CD4-positive, alpha-beta T cell treated with Interleukin-2 at 100 ng/mL for 4 hours (primary cell): ENCODE measurements around the gene TAS2R41.

Experiments used
- DNase-seq: peaks from one replicate; pipeline ENCODE4 v3.0.0-alpha.2; 2020; ENCODE audit warnings: low spot score

TAS2R41 gene

DNA sequence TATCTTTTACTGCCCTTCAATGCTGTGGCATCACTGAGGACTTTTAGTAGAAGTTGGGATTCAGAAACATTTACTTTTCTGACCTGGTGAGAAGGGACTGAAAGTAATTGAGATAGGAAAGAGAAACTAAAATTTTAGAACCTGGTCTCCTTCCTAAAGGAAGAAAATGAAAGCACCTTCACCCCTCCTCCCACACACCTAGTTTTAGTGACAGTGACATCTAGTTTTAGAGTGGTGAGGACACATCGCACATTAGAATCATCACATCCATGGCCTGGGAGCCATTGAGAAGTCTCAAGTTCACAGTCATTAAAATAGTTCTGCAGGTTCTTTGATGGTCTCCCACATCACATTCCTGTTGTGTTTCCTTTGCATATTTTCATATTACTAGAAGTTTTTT is 16.1 kb downstream of the TAS2R41 start:
- no peak for DNase-seq

DNA sequence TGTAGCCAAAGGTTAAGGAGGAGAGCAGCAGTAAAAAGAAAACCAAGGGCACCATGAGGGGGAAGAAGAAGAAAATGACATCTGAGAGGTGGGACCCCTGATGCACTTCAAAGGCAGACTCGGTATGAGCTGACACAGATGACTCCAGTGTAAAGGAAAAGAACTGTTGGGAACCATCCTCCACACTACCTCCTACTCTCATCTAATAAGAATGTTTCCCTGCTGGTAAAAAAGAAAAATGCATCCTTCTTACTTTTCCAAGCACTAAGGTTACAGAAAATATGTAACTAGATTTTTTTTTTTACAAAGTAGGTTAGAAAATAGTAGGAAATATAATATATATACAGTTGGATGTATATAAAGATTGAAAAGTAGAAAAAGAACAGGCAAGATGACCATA is 16.9 kb downstream of the TAS2R41 start:
- no peak for DNase-seq

DNA sequence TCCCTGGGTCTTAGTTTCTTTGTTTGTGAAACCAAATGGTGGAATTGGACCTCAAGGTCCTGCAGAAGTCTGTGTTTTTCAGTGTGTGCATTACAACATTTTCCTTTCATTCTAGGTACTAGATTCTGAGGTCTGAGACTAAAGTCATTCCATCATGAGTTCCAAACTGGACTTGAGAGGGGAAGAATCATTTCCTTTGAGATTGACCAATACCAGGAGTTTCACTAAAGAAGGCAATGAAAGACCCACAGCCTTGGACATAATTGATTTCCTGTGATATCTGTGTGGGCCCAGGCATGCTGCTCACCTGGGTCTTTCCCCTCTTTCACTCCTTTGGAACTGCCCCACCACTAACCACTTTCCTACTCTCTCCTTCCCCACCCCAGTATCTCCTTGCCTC is 18.2 kb downstream of the TAS2R41 start:
- no peak for DNase-seq

DNA sequence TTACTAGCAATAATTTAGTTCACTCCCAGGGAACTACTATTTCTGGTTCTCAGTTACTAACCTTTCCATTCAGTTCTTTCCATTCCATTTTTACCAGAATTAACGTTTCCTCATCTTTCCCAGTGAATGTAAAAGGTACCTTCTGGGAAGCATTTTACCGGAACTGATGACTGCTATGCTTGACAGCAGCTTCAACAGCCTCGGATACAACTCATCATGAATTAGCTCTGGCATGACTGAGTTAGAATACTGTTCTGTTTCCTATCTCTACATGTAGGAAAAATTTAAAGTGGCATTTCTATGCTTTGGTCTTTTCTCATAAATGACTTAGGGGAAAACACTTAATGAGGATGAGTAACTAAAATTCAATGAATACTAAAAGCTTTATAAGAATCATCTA is 18.6 kb downstream of the TAS2R41 start:
- DNase-seq = no peak

DNA sequence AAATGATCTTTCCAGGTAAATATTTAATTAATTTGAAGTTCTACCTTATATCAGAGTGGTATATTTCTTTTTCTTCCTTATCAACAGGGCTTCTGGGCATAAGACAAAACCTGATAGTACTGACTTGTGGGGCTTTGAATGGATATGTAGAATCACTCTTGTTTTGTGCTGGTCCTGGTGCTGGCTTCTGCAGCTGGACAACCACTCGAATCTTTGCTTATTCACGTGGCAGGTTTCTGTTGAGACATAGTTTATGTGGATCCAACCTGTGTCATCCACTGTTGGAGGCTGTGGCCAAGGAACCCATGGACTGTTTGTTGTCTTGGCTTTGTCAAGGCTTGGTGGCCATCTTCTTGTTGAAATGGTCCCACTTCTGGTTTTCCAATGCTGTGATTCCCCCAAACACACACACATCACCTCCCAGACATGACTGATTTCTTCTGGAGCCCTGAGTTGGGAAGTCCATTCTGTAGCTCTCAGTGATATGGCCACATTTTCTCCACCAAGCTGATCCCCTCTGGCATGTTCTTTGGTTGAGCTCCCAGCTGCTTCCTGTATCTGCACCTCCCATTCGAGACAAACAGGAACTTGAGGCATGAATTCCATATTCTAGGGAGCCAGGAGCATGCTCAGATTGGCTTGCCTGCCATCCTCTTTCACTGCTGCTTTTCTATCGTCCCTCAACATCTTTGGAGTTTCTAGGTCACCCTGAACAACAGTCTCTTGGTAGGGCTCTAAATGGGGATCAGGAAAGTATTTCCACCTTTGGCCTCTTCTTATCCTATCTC is 19.5 kb downstream of the TAS2R41 start:
- no peak for DNase-seq

DNA sequence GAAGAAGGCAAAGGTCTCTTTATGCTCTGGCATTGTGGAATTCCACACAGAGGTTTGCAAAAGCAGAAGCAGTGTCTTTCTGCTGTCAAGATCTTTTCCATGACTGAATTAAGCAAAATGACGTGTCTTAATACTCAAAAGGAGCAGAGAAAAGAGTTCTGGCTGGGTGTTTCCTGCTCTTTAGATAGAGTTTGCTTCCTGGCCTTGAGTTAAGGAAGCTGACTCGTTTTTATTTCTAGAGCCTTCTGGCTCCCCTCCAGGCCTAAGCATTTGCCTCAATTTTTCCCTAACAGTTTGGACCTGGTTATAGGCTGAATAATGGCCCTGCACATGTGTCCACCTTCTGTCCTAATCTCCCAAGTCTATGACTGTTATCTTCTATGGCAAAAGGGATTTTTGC is 21.6 kb downstream of the TAS2R41 start:
- no peak for DNase-seq

DNA sequence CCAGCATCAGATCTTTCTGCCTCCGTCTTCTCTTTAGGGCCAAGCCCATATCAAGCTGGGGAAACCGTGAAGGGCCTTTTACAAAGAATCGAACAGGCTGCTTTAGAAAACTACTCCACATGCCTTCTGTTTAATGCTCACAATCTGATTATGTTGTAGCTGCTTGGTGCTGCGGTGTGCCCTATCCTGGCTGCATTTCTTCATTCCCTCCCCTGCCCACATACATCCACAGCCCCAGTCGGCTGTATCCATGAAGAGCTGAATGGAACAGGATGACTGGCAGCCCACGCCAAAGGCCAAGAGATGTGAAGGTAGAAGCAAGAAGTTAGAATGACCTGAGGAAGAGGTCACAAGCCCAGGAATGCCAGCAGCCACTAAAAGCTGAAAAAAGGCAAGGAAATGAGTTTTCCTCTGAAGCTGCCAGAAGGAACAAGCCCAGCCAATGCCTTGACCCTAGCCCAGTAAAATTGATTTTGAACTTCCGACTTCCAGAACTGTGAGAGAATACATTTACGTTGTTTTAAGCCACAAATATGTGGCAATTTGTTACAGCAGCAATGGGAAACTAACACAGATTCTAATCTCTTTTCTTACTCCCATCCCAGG is 22.2 kb downstream of the TAS2R41 start:
- DNase-seq = no peak

DNA sequence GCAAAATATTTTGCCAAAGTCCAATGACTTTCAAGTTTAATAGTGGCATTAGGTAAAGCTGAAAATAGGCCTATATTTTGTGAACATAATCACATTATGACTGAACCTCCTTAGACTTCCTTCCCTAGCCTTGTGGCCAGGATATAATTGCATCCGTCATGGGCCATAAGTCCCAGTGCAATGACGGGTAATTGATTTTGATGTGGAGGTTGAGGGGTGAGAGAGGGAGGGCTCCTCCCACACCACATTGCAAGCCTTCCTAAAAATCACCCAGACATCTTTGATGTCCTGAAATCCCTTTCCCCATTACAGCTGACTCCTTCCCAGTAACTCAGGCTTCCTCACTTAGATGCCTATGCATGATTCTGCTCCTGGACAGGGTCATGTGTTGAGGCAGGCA is 25.6 kb downstream of the TAS2R41 start:
- DNase-seq = no peak

DNA sequence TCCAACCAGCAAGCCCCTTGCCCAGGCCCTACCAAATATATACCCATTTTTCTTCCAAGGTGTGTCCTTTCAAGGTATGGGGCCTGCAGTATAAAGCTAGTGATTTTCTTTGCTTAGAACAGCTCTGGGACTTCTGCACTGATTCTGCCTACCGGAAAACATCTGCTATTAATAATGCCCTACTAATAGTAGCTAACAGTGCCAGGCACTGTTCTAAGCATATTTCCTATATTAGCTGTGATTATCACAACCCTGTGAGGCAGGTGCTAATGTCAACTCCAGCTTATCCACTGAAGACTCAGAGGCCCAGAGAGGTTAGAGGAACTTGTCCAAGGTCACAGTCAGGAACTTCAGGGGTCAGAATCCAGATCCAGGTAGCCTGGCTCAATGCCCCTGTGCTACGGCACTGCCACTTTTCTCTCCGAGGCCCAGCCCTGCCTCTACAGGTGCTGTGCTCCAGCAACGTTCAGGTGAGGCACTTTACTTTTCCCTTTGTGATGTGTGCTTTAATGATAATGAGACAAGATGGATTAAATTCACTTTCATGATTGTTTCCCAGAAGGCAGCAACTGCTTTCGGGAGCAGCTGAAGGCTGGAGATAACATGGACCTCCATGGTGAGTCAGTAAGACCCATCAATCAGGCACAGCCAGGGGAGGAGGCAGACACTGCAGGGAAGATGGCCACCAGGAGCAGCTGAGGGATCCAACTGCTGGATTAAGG is 26.7 kb downstream of the TAS2R41 start:
- DNase-seq = no peak

DNA sequence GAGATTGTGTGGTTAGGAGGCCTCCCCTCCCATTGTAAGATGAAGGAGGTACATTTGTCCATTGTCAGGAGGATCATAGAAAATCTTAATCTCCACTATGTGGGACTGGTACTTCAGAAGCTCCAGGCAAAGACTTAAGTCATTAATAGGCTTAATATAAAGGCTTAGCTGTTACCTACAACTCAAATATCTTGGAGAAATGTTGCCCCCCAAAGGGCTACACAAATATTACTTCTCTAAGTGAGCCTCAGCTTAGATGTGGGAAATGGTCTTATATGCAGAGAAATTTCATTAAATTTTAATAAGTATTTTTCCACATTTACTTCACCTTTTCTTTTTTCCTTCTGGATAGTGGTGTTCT is 27.2 kb downstream of the TAS2R41 start:
- DNase-seq = no peak

DNA sequence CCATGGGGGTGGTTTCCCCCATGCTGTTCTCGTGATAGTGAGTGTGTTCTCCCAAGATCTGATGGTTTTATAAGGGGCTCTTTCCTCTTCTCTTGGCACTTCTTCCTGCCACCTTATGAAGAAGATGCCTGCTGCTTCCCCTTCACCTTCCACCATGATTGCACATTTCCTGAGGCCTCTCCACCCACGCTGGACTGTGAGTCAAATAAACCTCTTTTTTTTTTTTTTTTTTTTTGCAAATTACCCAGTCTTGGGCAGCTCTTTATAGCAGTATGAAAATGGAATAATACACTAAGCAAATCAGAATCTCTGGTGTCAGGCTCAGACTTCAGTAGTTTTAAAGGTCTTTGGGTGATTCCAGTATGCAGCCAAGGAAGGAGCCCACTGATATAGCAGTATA is 28.2 kb downstream of the TAS2R41 start:
- DNase-seq = no peak

DNA sequence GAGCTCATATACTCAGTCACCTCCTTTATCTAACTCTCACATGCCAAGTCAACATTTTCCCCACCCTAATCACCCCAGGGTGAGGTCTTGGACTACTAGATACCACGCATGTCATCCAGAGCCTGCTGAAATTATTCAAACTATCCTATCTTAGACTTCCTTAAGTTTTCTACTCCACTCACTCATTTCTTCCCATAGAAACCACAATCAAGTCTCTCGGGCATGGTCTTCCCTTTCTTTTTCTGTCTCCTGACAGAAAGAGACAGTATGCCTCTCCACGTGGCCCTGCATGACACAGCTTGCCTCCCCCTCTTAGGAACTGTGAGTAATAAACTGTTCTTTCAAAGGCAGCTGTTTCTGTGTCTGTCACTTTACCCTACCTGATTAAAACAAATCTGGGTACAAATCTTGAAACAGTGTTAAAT is 29.4 kb downstream of the TAS2R41 start:
- no peak for DNase-seq

DNA sequence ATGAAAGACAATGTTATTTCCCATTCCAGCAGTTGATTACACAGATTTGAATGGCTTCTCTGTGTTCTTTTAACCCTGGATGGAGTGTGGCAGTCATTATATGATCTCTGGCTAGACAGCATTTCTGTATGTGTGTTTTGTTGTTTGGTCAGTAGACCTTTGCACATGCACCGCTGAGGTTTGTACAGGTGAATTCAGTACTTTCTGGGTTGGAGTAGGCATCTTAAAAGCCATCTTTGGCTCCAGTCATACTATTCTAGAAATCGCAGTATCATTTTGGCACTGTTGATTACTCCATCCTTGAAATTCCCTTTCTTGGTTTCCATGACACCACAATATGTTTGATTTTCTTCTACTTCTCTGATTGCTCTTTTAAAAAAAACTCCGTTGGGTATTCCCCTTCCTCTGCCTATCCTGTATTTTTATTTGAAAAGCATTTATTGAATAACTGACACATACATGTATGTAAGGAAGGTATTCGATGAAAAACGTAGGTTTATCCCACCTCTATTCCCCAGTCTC is 29.9 kb downstream of the TAS2R41 start:
- DNase-seq = no peak

DNA sequence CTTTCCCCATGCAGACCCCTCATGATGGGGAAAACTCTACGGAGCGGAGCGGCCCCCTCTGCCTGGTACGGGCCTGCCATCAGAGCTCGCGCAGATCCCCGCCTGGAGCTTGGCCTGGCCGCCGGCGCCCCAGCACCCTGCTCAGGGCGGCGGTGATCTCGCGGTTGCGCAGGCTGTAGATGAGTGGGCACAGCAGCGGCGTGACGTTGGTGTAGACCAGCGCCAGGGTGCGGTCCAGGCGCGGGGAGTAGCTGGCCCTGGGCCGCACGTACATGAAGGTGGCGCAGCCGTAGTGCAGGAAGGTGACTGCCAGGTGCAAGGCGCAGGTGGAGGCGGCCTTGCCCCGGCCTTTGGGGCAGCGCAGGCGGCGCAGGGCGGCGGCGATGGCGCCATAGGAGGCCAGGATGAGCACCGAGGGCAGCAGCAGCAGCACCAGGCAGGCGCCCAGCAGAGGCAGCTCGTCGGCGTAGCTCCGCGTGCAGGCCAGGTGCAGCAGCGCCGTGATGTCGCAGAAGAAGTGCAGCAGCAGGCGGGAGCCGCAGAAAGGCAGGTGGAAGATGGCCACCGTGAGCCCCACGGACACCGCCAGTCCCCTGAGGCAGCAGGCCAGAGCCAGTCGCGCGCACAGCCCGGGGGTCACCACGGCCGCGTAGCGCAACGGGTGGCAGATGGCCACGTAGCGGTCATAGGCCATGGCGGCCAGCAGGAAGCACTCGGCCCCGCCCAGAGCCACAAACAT is 33.4 kb downstream of the TAS2R41 start:
- no peak for DNase-seq

DNA sequence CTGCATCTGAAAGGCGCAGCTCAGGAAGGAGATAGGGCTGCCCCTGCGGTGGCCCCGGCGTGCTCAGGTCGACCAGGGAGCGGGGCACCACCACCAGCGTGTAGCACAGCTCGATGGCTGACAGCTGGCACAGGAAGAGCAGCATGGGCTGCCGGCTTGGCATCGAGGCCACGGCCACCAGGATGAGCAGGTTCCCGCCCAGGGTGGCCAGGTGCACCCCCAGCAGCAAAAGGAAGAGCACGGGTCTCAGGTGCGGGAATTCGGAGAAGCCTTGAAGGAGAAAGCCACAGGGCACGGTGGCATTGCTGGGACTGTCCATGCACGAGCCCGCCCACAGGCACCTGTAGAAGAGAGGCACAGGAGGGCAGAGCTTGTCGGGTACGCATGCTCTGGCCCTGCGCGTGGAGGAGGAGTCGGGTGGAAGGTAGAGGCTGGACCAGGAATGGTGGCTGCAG is 33.9 kb downstream of the TAS2R41 start:
- DNase-seq = no peak

DNA sequence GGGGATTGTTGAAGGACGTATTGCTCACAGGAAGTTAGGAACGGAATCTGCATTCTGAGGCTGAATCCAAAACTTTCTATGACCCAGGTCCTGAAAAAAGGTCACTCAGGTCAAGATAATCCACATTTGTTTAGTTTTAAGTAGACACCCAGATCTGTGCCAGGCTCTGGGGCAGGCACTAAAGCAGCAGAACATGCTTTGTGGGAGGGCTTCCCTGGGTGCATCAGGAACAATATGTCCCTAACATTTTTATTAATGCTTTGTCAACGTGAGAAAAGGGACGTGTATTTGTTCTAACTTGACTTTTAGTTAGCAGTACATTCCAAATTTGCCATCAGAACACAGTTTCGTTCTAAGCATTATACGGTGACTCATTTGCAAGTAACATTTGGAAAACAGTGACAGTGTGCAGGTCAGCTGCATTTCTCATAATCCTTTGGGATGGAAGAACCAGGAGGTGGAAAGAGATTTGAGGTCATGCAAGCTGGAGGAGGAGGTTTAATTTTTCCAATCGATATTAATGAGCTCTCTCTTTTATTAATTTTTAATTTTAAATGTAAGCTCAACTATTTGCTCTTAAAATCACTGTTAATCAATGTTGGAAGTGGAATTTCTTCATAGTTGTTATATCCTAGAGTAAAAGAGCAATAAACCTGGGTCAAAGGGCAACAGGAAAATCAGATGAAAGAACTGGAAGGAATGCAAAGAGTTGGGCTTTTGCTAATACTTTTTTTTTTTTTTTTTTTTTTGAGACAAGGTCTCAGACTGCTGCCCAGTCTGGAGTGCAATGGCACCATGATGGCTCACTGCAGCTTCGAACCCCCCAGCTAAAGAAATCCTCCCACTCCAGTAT is 35.0 kb downstream of the TAS2R41 start:
- DNase-seq = no peak

DNA sequence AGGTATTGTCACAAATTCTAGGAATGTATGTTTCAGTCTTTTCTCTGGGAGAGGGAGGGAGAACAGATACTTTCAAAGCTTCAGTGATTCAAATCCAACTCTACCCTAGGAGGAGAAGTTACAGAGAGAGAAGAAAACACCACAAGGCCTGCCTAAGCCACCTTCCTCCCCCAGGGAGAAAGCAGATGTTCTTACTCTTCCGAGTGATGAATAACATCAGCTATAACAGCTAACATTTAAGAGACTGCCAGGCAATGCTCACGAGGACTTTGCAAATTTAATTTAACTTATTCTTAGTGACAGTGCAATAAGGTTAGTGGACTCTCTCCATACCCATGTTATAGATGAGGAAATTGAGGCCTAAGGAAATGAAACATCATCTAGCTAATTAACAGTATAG is 36.8 kb downstream of the TAS2R41 start:
- DNase-seq = no peak

DNA sequence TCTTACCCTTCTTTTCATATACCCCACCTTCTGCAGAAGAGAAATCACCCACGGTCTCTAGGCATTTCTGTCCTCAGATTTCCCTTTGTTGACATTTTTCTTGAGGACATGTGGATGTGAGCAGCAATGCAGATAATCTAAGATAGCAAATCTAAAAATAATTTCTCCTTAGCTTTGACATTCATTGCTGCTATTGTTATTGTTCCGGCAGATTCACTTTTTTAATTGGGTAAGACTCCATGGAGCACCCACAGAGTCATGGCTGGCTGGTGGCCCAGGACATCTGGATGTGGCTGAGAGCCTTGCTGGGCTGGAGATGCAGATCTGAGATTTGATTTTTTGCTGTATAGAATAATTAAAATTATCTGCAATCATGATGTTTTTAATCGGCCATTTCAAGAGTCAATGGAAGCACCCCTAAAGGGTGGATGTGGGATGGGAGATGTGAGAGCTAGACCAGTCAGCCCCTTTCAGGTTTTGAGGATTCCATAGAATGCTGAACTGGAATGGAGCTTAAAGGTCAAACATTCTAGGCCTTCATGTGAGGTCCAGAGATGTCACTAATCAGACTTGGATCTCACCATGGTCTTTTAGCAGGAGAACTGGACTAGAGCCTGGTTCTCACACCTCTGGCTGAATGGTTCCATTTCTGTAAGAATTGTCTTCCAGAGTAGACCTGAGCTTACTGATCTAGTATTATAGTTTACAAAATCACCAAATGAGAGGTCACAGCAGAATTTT is 37.5 kb downstream of the TAS2R41 start:
- no peak for DNase-seq

DNA sequence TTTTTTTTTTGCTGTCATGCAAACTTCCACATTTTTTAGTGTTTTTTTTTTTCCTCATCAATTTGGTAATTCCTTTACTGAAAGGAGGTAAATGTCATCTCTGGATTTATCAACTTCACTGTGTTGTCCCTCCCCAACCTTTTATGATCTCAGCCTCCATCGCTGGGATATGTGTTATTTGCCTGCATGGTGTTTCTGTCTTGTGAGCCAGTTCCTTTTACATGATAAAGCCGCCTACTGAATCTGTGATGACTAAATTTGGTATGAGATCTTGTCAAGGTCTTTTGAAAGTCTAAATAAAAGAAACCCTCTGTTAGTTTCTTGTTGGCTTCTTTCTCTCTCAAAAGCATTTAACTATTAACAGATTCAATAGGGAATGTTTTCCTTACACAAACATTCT is 39.3 kb downstream of the TAS2R41 start:
- DNase-seq = no peak

DNA sequence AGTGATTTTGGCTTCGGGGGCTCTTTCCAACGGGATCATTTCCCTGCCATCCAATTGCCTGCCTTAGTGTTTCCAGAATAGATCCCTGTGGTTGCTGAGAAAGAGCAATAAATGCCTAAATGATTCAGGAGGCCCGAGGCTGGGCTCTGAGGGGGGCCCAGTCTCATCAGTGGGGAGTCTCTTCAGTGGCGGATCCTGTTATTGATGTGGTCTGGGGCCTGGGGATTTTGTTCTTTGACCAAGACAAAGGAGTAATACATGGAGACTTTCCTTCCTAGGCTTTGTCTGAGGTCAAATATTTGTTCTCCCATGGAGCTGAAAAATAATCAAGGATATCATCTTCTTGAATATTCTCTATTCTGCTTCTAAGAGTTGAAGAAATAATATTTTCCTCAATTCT is 40.8 kb downstream of the TAS2R41 start:
- no peak for DNase-seq

DNA sequence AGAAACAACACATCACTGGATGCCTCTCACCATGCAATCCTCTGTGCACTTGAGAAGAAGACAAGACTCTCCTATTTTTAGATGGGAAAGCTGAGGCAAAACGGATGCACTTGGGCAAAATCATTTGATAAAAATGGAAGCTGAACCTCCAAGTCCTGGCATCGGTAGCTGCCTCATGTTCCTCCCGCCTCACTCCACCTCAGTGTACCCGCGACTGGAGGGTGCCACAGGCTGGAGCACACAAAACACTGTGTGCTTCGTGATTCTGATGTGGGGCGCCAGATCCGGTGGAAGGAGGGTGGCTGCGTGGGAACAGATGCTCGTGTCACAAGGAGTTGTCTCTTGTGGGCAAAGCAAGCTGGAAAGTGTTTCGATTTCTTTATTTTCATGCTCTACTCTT is 41.3 kb downstream of the TAS2R41 start:
- no peak for DNase-seq
